ENCODE measurements around the gene ACHE.
"Not testable (repeated sequence)": the region's sequence is repeated elsewhere in the genome, so short reads cannot be mapped to it uniquely, and the experiment has no call there.

Gene ACHE

DNA sequence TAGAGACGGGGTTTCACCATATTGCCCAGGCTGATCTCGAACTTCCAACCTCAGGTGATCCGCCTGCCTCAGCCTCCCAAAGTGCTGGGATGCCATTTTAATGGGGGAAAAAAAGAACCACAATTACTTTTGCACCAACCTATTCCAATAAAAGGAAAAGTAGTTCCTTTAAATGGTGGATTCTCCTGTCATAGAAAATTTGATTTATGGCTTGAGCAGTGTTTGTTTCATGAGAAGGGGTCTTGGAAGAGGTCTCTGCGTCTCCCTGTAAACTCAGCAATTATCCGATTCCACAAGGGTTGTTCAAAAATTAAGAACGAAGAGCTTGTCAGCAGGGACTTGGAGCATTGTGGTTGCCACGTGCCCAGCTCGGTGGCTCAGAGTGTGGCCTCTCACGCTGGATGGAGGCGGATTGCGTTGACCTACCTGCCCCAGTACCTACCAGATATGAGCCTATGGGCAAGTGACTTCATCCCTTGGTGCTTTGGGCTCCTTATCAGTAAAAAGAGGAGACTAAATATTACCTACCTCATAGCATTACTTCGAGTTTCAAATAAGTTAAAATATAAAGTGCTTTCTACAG, 31.3 kb downstream of the ACHE start:
- Histone ChIP-seq H3K9ac (ENCODE audit: low read depth in 1 of 2, low read length in 2 of 2) (no peak overlapping the region), H3K9me3 (ENCODE audit: control insufficient read depth in 2 of 2, low read length in 2 of 2) (no peaks in the 10 kb centered on the region), H3K27me3 (ENCODE audit: control insufficient read depth in 2 of 2, insufficient read depth in 2 of 2, low read length in 2 of 2) (no peaks in the 10 kb centered on the region), H3K4me1 (ENCODE audit: control insufficient read depth in 2 of 2, insufficient read depth in 2 of 2, low read length in 2 of 2) (peaks cover 17 to 18% of the 10 kb centered on the region in 2 donors), H3K27ac (ENCODE audit: low read depth in 2 of 2, low read length in 2 of 2) (no peak overlapping the region), H3K4me3 (ENCODE audit: low read length in 2 of 2) (no peak overlapping the region), H3K36me3 (ENCODE audit: control insufficient read depth in 2 of 2, insufficient read depth in 2 of 2, low read length in 2 of 2) (peaks cover 5 to 22% of the 10 kb centered on the region in 2 donors)

DNA sequence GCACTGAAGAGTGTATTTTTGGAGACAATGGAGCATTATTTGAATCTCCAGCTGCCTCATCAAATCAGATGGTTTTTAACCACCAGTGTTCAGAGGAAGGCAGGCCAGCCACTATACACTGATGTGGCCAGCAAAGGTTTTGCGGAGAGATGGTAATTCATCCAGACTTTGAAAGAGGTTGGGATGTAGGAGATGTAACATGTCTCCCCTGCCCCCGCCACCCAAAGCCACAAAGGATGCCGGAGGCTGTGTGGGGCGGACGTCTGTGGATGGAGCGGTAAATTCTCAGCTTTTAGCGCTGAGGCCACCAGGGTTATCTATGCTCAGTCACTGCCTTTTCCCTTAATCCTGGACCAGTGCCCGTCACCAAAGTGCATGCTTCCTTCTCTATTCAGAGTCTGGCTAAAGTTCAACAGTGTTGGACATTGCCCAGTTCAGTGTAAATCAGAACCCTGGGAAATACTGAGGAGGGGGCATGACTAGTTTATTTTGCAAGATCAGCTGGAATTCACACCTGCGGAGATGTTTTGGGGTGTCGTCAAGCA, 32.2 kb downstream of the ACHE start:
- H3K36me3 ChIP-seq (ENCODE audit: control insufficient read depth in 2 of 2, insufficient read depth in 2 of 2, low read length in 2 of 2), result peaks cover 5 to 22% of the 10 kb centered on the region in 2 donors
- no peak overlapping the region for H3K27ac ChIP-seq (ENCODE audit: low read depth in 2 of 2, low read length in 2 of 2)
- H3K9me3 ChIP-seq (ENCODE audit: control insufficient read depth in 2 of 2, low read length in 2 of 2), result no peaks in the 10 kb centered on the region
- no peaks in the 10 kb centered on the region for H3K27me3 ChIP-seq (ENCODE audit: control insufficient read depth in 2 of 2, insufficient read depth in 2 of 2, low read length in 2 of 2)
- no peak overlapping the region for H3K9ac ChIP-seq (ENCODE audit: low read depth in 1 of 2, low read length in 2 of 2)
- no peak overlapping the region for H3K4me3 ChIP-seq (ENCODE audit: low read length in 2 of 2)
- H3K4me1 ChIP-seq (ENCODE audit: control insufficient read depth in 2 of 2, insufficient read depth in 2 of 2, low read length in 2 of 2), result peaks cover 17 to 18% of the 10 kb centered on the region in 2 donors

- H3K4me1 ChIP-seq (ENCODE audit: control insufficient read depth in 2 of 2, insufficient read depth in 2 of 2, low read length in 2 of 2), result peaks cover 8 to 9% of the 10 kb centered on the region in 2 donors
- no peaks in the 10 kb centered on the region for H3K27me3 ChIP-seq (ENCODE audit: control insufficient read depth in 2 of 2, insufficient read depth in 2 of 2, low read length in 2 of 2)
- H3K9me3 ChIP-seq (ENCODE audit: control insufficient read depth in 2 of 2, low read length in 2 of 2), result no peaks in the 10 kb centered on the region
- H3K36me3 ChIP-seq (ENCODE audit: control insufficient read depth in 2 of 2, insufficient read depth in 2 of 2, low read length in 2 of 2), result peaks cover 5 to 24% of the 10 kb centered on the region in 2 donors
- H3K27ac ChIP-seq (ENCODE audit: low read depth in 2 of 2, low read length in 2 of 2), result no peak overlapping the region
- no peak overlapping the region for H3K4me3 ChIP-seq (ENCODE audit: low read length in 2 of 2)
- H3K9ac ChIP-seq (ENCODE audit: low read depth in 1 of 2, low read length in 2 of 2), result no peak overlapping the region
Observed at GRCh38 chr7:100861616-100861985, 34.1 kb downstream of the ACHE start.

DNA sequence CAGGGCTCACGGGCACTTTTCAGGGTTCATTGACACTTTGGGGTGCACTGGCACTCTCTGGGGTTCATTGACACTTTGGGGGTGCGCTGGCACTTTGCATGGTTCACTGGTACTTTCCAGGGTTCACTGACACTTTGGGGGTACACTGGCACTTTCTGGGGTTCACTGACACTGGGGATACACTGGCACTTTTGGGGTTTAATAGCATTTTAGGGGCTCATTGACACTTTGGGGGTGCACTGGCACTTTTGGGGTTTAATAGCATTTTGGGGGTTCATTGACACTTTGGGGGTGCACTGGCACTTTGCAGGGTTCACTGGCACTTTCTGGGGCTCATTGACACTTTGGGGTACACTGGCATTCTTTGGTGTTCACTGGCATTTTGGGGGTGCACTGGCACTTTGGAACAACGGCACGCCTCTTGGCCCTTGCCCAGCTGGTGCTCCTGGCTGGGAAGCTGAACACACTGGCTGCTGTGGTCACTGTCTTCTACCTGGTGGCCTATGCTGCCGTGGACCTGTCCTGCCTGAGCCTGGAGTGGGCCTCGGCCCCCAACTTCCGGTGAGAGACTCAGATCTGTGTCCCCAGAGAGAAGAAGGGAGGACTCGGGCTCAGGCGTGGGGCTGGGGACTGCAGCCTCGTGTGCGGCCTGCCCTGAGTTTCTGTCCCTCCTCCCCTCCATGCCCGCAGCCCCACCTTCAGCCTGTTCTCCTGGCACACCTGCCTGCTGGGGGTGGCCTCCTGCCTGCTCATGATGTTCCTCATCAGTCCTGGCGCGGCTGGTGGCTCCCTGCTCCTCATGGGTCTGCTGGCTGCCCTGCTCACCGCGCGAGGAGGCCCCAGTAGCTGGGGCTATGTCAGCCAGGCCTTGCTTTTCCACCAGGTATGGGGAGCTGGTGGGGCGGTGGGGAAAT, 34.7 kb downstream of the ACHE start:
- H3K27me3 ChIP-seq (ENCODE audit: control insufficient read depth in 2 of 2, insufficient read depth in 2 of 2, low read length in 2 of 2), result no peaks in the 10 kb centered on the region
- no peak overlapping the region for H3K9ac ChIP-seq (ENCODE audit: low read depth in 1 of 2, low read length in 2 of 2)
- H3K4me1 ChIP-seq (ENCODE audit: control insufficient read depth in 2 of 2, insufficient read depth in 2 of 2, low read length in 2 of 2), result peaks cover 4 to 5% of the 10 kb centered on the region in 2 donors
- peaks cover 5 to 24% of the 10 kb centered on the region in 2 donors for H3K36me3 ChIP-seq (ENCODE audit: control insufficient read depth in 2 of 2, insufficient read depth in 2 of 2, low read length in 2 of 2)
- H3K9me3 ChIP-seq (ENCODE audit: control insufficient read depth in 2 of 2, low read length in 2 of 2), result no peaks in the 10 kb centered on the region
- H3K27ac ChIP-seq (ENCODE audit: low read depth in 2 of 2, low read length in 2 of 2), result no peak overlapping the region
- no peak overlapping the region for H3K4me3 ChIP-seq (ENCODE audit: low read length in 2 of 2)

DNA sequence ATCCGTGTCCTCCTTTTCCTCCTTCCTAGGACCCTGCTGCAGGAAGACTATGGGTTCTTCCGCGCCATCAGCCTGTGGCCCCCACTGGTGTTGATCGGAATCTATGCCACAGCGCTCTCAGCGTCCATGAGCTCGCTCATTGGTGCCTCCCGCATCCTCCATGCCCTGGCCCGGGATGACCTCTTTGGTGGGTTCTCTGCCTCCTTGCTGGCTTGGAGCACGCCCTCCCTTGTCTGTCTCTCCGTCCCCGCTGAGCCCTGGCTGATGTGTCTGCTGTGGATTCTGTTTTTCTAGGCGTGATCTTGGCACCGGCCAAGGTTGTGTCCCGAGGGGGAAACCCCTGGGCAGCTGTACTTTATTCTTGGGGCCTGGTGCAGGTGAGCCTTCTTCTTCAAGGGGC, 35.8 kb downstream of the ACHE start:
- no peaks in the 10 kb centered on the region for H3K9me3 ChIP-seq (ENCODE audit: control insufficient read depth in 2 of 2, low read length in 2 of 2)
- H3K9ac ChIP-seq (ENCODE audit: low read depth in 1 of 2, low read length in 2 of 2), result no peak overlapping the region
- no peaks in the 10 kb centered on the region for H3K27me3 ChIP-seq (ENCODE audit: control insufficient read depth in 2 of 2, insufficient read depth in 2 of 2, low read length in 2 of 2)
- no peak overlapping the region for H3K4me3 ChIP-seq (ENCODE audit: low read length in 2 of 2)
- peaks cover 9 to 29% of the 10 kb centered on the region in 2 donors for H3K36me3 ChIP-seq (ENCODE audit: control insufficient read depth in 2 of 2, insufficient read depth in 2 of 2, low read length in 2 of 2)
- H3K27ac ChIP-seq (ENCODE audit: low read depth in 2 of 2, low read length in 2 of 2), result no peak overlapping the region
- no peaks in the 10 kb centered on the region for H3K4me1 ChIP-seq (ENCODE audit: control insufficient read depth in 2 of 2, insufficient read depth in 2 of 2, low read length in 2 of 2)

DNA sequence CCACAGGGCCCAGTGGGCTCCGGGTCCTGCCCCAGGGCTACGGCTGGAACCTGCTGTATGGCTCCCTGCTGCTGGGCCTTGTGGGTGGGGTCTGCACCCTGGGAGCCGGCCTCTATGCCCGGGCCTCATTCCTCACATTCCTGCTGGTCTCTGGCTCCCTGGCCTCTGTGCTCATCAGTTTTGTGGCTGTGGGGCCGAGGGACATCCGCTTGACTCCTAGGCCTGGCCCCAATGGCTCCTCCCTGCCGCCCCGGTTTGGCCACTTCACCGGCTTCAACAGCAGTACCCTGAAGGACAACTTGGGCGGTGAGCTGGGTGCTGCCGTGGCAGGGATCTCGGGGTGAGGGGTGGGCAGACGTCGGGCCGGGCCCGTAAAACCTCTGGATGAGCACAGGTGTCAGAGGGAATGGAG, 38.8 kb downstream of the ACHE start:
- Histone ChIP-seq H3K9ac (ENCODE audit: low read depth in 1 of 2, low read length in 2 of 2) (no peak overlapping the region), H3K4me1 (ENCODE audit: control insufficient read depth in 2 of 2, insufficient read depth in 2 of 2, low read length in 2 of 2) (peaks cover 9 to 10% of the 10 kb centered on the region in 2 donors), H3K4me3 (ENCODE audit: low read length in 2 of 2) (no peak overlapping the region), H3K27ac (ENCODE audit: low read depth in 2 of 2, low read length in 2 of 2) (no peak overlapping the region), H3K36me3 (ENCODE audit: control insufficient read depth in 2 of 2, insufficient read depth in 2 of 2, low read length in 2 of 2) (peaks cover 9 to 26% of the 10 kb centered on the region in 2 donors), H3K27me3 (ENCODE audit: control insufficient read depth in 2 of 2, insufficient read depth in 2 of 2, low read length in 2 of 2) (no peaks in the 10 kb centered on the region), H3K9me3 (ENCODE audit: control insufficient read depth in 2 of 2, low read length in 2 of 2) (no peaks in the 10 kb centered on the region)

- Histone ChIP-seq H3K27me3 (ENCODE audit: control insufficient read depth in 2 of 2, insufficient read depth in 2 of 2, low read length in 2 of 2) (no peaks in the 10 kb centered on the region), H3K4me1 (ENCODE audit: control insufficient read depth in 2 of 2, insufficient read depth in 2 of 2, low read length in 2 of 2) (peaks cover 11 to 14% of the 10 kb centered on the region in 2 donors), H3K9ac (ENCODE audit: low read depth in 1 of 2, low read length in 2 of 2) (no peak overlapping the region), H3K4me3 (ENCODE audit: low read length in 2 of 2) (no peak overlapping the region), H3K9me3 (ENCODE audit: control insufficient read depth in 2 of 2, low read length in 2 of 2) (no peaks in the 10 kb centered on the region), H3K36me3 (ENCODE audit: control insufficient read depth in 2 of 2, insufficient read depth in 2 of 2, low read length in 2 of 2) (peaks cover 9 to 17% of the 10 kb centered on the region in 2 donors), H3K27ac (ENCODE audit: low read depth in 2 of 2, low read length in 2 of 2) (no peak overlapping the region)
Observed at GRCh38 chr7:100855515-100855914, 40.2 kb downstream of the ACHE start.

- H3K27me3 ChIP-seq (ENCODE audit: control insufficient read depth in 2 of 2, insufficient read depth in 2 of 2, low read length in 2 of 2); H3K9me3 ChIP-seq (ENCODE audit: control insufficient read depth in 2 of 2, low read length in 2 of 2); H3K9ac ChIP-seq (ENCODE audit: low read depth in 1 of 2, low read length in 2 of 2); H3K27ac ChIP-seq (ENCODE audit: low read depth in 2 of 2, low read length in 2 of 2); H3K4me3 ChIP-seq (ENCODE audit: low read length in 2 of 2): not testable (repeated sequence)
- peaks cover 4 to 11% of the 10 kb centered on the region in 2 donors for H3K36me3 ChIP-seq (ENCODE audit: control insufficient read depth in 2 of 2, insufficient read depth in 2 of 2, low read length in 2 of 2)
- peaks cover 11 to 14% of the 10 kb centered on the region in 2 donors for H3K4me1 ChIP-seq (ENCODE audit: control insufficient read depth in 2 of 2, insufficient read depth in 2 of 2, low read length in 2 of 2)
Observed at GRCh38 chr7:100854899-100855298, 40.8 kb downstream of the ACHE start.

DNA sequence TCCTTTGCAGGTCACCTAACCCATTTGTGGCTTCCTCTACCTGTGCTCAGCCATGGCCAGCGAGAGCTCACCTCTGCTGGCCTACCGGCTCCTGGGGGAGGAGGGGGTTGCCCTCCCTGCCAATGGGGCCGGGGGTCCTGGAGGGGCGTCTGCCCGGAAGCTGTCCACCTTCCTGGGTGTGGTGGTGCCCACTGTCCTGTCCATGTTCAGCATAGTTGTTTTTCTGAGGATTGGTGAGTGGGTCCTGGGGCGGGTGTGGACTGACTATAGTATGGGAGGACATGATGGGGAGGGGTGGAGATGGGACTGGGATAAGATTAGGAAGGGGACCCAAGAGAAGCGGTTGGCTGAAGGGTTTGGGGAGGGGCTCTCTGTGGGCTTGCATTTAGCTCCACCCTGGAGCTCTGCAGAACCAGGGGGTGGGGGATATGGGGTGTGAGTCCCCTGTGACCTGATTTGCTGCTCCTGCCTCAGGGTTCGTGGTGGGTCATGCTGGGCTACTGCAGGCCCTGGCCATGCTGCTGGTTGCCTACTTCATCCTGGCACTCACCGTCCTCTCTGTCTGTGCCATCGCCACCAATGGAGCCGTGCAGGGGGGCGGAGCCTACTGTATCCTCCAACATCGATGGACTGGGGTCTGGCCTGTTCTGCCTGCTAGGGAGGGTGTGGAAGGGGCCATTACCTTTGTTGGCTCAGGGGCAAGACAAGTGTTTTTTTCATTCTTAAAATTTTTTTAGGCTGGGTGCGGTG, 41.4 kb downstream of the ACHE start:
- peaks cover 4 to 8% of the 10 kb centered on the region in 2 donors for H3K36me3 ChIP-seq (ENCODE audit: control insufficient read depth in 2 of 2, insufficient read depth in 2 of 2, low read length in 2 of 2)
- no peaks in the 10 kb centered on the region for H3K27me3 ChIP-seq (ENCODE audit: control insufficient read depth in 2 of 2, insufficient read depth in 2 of 2, low read length in 2 of 2)
- no peak overlapping the region for H3K9ac ChIP-seq (ENCODE audit: low read depth in 1 of 2, low read length in 2 of 2)
- H3K9me3 ChIP-seq (ENCODE audit: control insufficient read depth in 2 of 2, low read length in 2 of 2), result no peaks in the 10 kb centered on the region
- H3K27ac ChIP-seq (ENCODE audit: low read depth in 2 of 2, low read length in 2 of 2), result no peak overlapping the region
- H3K4me1 ChIP-seq (ENCODE audit: control insufficient read depth in 2 of 2, insufficient read depth in 2 of 2, low read length in 2 of 2), result peaks cover 11 to 14% of the 10 kb centered on the region in 2 donors
- no peak overlapping the region for H3K4me3 ChIP-seq (ENCODE audit: low read length in 2 of 2)
